ENCODE data around the gene EGFL6.
A peak's percentile ranks its signal among the peaks of the same experiment; 100 is the strongest.

Gene EGFL6

DNA sequence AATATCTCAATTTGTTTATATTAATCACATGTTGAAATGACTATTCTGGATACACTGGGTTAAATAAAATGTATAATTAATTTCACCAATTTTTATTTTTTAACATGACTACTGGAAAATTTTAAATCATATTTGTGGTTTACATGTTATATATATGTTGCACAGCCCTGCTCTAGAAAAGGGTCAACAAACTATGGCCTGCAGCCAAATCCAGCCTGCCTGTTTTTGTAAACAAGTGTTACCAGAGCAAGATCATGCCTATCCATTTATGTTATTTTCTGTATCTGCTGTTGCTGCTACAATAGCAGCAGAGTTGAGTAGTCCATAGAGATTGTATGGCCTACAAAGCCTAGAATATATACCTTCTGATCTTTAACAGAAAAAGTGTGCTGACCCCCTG is 84.7 kb downstream of the EGFL6 start (continued):
- TF ChIP-seq, protein P1, sequence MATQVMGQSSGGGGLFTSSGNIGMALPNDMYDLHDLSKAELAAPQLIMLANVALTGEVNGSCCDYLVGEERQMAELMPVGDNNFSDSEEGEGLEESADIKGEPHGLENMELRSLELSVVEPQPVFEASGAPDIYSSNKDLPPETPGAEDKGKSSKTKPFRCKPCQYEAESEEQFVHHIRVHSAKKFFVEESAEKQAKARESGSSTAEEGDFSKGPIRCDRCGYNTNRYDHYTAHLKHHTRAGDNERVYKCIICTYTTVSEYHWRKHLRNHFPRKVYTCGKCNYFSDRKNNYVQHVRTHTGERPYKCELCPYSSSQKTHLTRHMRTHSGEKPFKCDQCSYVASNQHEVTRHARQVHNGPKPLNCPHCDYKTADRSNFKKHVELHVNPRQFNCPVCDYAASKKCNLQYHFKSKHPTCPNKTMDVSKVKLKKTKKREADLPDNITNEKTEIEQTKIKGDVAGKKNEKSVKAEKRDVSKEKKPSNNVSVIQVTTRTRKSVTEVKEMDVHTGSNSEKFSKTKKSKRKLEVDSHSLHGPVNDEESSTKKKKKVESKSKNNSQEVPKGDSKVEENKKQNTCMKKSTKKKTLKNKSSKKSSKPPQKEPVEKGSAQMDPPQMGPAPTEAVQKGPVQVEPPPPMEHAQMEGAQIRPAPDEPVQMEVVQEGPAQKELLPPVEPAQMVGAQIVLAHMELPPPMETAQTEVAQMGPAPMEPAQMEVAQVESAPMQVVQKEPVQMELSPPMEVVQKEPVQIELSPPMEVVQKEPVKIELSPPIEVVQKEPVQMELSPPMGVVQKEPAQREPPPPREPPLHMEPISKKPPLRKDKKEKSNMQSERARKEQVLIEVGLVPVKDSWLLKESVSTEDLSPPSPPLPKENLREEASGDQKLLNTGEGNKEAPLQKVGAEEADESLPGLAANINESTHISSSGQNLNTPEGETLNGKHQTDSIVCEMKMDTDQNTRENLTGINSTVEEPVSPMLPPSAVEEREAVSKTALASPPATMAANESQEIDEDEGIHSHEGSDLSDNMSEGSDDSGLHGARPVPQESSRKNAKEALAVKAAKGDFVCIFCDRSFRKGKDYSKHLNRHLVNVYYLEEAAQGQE (tag by site-specific recombination; IDR thresholded peaks at IDR 0.05), result no peak
- no peak for TF ChIP-seq REPIN1 (tag by site-specific recombination; IDR thresholded peaks at IDR 0.05; ENCODE audit: low read depth)
- no peak for TF ChIP-seq ZNF501 (tag by site-specific recombination; IDR thresholded peaks at IDR 0.05)
- TF ChIP-seq, protein P2, sequence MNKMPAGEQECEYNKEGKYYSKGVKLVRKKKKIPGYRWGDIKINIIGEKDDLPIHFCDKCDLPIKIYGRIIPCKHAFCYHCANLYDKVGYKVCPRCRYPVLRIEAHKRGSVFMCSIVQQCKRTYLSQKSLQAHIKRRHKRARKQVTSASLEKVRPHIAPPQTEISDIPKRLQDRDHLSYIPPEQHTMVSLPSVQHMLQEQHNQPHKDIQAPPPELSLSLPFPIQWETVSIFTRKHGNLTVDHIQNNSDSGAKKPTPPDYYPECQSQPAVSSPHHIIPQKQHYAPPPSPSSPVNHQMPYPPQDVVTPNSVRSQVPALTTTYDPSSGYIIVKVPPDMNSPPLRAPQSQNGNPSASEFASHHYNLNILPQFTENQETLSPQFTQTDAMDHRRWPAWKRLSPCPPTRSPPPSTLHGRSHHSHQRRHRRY (tag by site-specific recombination; IDR thresholded peaks at IDR 0.05), result no peak
- TF ChIP-seq GLI4 (tag by site-specific recombination; IDR thresholded peaks at IDR 0.05), result no peak
- no peak for TF ChIP-seq ZNF138 (tag by site-specific recombination; IDR thresholded peaks at IDR 0.05; ENCODE audit: borderline replicate concordance)
- TF ChIP-seq ZNF157 (tag by site-specific recombination; IDR thresholded peaks at IDR 0.05), result no peak

DNA sequence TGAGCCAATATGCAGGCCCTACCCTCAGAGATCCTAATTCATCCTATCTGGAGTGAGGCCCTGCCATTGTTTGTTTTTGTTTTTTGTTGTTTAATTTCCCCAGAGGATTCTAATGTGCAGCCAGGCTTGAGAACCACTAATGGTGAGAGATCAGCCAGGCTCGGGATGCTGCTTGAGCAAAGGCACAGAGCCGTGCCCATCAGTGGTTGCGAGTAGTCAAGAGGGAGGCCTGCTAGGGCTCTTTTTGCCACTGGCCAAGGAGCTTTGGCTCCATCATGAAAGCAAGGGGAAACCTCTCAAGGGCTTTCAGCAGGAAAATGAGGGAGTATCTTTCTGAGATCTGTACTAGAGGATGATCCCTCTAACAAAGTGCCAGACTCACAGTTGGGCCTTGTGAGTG is 86.3 kb downstream of the EGFL6 start:
- no peak overlapping the region for H3K27ac ChIP-seq (ENCODE audit: extremely low read depth, low read depth, low read length)
- H3K4me3 ChIP-seq (ENCODE audit: low read depth, low read length), result no peak overlapping the region
- H3K9me3 ChIP-seq (ENCODE audit: control insufficient read depth, insufficient read depth, low read depth, low read length), result no peaks in the 10 kb centered on the region
- peaks cover 6% of the 10 kb centered on the region; the same call in 1 of the 2 replicates for H3K4me1 ChIP-seq (ENCODE audit: control insufficient read depth, insufficient read depth, low read length)
- TF ChIP-seq ZNF664 (tag by site-specific recombination; IDR thresholded peaks at IDR 0.05), result no peak
- TF ChIP-seq, protein P3, sequence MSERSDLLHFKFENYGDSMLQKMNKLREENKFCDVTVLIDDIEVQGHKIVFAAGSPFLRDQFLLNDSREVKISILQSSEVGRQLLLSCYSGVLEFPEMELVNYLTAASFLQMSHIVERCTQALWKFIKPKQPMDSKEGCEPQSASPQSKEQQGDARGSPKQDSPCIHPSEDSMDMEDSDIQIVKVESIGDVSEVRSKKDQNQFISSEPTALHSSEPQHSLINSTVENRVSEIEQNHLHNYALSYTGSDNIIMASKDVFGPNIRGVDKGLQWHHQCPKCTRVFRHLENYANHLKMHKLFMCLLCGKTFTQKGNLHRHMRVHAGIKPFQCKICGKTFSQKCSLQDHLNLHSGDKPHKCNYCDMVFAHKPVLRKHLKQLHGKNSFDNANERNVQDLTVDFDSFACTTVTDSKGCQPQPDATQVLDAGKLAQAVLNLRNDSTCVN (tag by site-specific recombination; optimal IDR thresholded peaks at IDR 0.05), result no peak
- TF ChIP-seq OSR2 (tag by site-specific recombination; IDR thresholded peaks at IDR 0.05), result no peak
- TF ChIP-seq, protein P4, sequence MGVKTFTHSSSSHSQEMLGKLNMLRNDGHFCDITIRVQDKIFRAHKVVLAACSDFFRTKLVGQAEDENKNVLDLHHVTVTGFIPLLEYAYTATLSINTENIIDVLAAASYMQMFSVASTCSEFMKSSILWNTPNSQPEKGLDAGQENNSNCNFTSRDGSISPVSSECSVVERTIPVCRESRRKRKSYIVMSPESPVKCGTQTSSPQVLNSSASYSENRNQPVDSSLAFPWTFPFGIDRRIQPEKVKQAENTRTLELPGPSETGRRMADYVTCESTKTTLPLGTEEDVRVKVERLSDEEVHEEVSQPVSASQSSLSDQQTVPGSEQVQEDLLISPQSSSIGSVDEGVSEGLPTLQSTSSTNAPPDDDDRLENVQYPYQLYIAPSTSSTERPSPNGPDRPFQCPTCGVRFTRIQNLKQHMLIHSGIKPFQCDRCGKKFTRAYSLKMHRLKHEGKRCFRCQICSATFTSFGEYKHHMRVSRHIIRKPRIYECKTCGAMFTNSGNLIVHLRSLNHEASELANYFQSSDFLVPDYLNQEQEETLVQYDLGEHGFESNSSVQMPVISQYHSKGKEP (tag by site-specific recombination; IDR thresholded peaks at IDR 0.05), result no peak
- peak; percentile 37; the same call in 1 of the 2 replicates for TF ChIP-seq ZBTB48 (tag by site-specific recombination; IDR thresholded peaks at IDR 0.05)
- TF ChIP-seq, protein P5, sequence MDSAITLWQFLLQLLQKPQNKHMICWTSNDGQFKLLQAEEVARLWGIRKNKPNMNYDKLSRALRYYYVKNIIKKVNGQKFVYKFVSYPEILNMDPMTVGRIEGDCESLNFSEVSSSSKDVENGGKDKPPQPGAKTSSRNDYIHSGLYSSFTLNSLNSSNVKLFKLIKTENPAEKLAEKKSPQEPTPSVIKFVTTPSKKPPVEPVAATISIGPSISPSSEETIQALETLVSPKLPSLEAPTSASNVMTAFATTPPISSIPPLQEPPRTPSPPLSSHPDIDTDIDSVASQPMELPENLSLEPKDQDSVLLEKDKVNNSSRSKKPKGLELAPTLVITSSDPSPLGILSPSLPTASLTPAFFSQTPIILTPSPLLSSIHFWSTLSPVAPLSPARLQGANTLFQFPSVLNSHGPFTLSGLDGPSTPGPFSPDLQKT (IDR thresholded peaks at IDR 0.05; ENCODE audit: borderline replicate concordance, low read depth, low read length), result no peak
- no peak for TF ChIP-seq ZNF701 (tag by site-specific recombination; IDR thresholded peaks at IDR 0.05)
- peaks cover 7 to 12% of the 10 kb centered on the region in 2 experiments for H3K36me3 ChIP-seq (ENCODE audit: control insufficient read depth in 2 of 2, insufficient read depth in 1 of 2, low read length in 2 of 2)
- ChIA-PET CTCF (interaction anchor here (1.0 to 2.2 kb wide), 7 partner anchors 12 to 842 kb away, joined by 3 to 9 read pairs (median 4); no protein-coding TSS in a partner anchor), POLR2A (interaction anchor here (1.3 to 1.5 kb wide), 2 partner anchors 13 to 79 kb away, joined by 3 to 5 read pairs; partner anchors contain the start of genes OFD1 and TRAPPC2)
